Skin of body (tissue), 2 donors: ENCODE results near the gene ALG12. TPM values are rescaled to one million over a fixed set of nuclear protein-coding genes. Genes with fewer than 3 reads are reported as not detected.

Experiments
- small RNA-seq: library from RNA; depleted of rRNA; stranded (forward); fragments of <200 nt; gene quantifications from one replicate; pipeline ENCODE3, GENCODE V24; 2014; ENCODE audit warnings: low replicate concordance
- total RNA-seq: library from RNA; depleted of rRNA; stranded (reverse); fragments of >200 nt; gene quantifications from one replicate; pipeline ENCODE4 v1.2.3, GENCODE V29; 2014

Gene ALG12
- total RNA-seq, 1 donor from 2014 or later, result 7.9 TPM

Small RNAs within 50 kb of the gene (small RNA-seq; reads per million reads assigned to genes)
- gene MIR6821, result not detected

Other genes starting within 250 kb of the ALG12 start
- 33.7 TPM for gene BRD1, start 90.6 kb downstream of the ALG12 start, total RNA-seq
- 9.1 TPM for gene ZBED4, start 64.6 kb downstream of the ALG12 start, total RNA-seq
- 17.5 TPM for gene CRELD2, start 196 bp upstream of the ALG12 start, total RNA-seq
- gene PIM3, start 42.3 kb upstream of the ALG12 start, total RNA-seq, result 48.5 TPM
- gene IL17REL, start 94.3 kb upstream of the ALG12 start, total RNA-seq, result not detected
- gene TTLL8, start 139.9 kb upstream of the ALG12 start, total RNA-seq, result not detected
- gene MLC1, start 167.0 kb upstream of the ALG12 start, total RNA-seq, result 3.1 TPM
- 3.0 TPM for gene MOV10L1, start 171.6 kb upstream of the ALG12 start, total RNA-seq